ENCODE measurements around the gene RAD18. TPM values are rescaled to one million over a fixed set of nuclear protein-coding genes. Genes with fewer than 3 reads are reported as not detected.
A peak's percentile ranks its signal among the peaks of the same experiment; 100 is the strongest.

The RAD18 gene
- total RNA-seq, 1 donor from 2014 or later = 7.7 TPM

DNA sequence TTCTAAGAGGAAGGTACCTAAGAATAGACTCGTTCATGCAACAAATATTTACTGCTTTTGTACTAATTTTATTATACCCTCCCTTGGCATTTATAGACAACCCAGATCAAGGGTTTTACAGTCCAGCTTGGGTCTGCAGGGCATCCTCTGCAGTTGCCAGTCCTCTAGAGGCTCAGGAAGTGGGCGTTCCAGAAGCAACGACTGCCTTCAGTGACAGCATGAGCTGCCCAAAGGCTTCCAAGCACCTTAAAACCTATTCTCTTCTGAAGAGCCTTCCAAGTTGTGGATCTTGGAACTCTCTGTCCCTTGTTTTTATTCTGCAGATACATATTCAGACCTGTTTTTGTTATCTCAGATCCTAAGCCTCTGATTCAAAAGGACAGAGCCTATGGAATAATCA, 95.6 kb downstream of the RAD18 start:
- DNase-seq (ENCODE audit: low read depth) = no peak

DNA sequence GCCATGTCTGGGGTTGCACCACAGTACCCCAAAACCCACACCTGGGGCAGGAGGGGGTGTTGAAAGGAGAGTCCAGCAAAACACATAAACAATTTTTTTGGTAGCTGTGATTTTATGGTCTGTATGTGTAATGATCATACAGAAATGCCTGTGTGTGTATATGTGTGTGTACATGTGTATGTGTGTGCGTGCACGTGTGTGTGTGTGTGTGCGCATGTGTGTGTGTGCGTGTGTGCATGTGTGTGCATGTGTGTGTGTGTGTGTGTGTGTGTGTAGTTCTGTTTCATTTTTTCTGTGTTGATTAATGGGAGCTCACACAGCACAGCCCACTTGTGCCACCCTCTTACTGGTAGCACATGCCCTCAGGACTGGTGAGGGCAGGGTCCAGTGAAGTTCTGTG, 97.6 kb downstream of the RAD18 start:
- no peak for DNase-seq (ENCODE audit: low read depth)

DNA sequence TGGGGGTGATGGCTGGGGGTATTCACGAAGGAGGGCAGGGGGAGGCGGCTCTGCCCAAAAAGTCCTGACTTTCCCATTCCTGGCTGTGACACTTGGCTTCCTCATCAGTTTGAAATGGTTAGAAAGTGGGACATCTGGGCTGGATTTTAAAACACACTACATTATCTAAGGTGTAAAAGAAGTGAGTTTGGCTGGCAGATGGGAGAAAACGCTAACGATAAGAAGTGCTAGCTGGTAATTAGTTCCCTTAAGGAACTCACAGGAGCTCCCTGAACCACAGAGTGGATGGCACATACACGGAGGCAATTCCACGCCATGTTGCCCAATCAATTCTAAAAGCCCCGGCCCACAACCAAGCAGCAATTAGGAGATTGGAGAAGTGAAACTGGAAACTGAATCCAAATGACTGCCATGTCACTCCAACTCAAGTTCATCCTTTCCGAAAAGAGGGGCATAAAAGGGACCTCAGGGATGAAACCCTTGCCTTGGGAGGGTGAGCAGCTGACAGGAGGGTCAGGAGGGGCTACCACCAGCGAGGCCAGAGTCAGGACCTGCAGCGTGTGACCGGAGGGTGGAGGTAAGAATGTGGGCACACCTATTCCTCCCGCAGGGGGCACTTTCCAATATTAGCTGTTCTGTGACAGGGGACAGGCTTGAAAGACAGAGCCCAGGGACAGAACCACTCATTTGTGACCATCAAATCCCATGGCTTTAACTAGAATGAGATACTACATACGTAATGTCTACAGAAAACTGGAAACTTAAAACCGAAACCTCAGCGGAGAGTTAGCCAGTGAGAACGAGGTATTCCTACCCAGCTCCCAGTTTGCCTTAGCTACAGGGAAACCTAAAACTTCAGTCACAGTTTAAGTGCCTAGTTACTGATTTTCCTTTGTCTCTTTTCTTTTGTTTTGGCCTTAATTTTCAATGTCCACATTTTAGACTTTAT, 98.6 kb downstream of the RAD18 start:
- DNase-seq (ENCODE audit: low read depth) = peak; percentile 67

DNA sequence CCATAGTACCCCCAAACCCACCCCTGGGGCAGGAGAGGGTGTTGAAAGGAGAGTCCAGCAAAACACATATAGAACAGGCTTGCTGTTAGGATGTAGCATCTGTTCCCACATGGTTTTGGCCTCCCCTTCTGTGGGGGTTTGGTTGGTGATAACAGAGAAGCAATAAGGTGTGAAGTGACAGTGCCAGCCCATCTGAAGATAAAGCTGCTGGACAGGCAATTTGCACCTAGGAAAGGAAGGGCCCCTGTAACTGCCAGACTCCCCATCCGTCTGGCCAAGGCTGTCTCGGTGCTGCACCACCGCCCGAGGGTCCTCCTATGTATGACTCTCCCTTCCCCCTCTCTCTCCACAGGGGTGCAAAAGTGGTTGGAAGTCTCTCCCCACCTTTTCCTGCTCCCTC, 99.4 kb downstream of the RAD18 start:
- no peak for DNase-seq (ENCODE audit: low read depth)

DNA sequence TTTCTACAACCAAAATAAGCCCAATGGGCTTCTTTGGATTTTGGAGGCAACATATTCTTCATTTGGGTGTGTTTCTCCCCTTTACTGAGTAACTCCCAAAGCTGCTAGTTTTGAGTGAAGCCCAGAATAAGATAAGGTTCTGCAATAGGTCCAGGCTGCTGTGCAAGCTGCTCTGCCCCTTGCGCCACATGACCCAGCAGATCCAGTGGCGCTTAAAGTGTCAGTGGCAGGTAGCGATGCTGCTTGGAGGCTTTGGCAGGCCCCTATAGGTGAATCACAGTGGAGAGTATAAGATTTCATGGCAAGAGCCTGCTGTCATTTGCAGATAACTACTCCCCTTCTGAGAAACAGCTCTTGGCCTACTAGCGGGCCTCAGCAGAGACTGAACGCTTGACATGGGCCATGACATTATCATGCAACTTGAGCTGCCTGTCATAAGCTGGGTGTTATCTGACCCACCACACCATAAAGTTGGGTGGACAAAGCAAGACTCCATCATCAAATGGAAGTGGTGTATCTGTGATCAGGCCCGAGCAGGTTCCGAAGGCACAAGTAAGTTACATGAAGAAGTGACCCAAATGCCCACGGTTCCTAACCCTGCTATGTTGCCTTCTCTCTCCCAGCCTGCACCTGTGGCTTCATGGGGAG, 105.4 kb downstream of the RAD18 start:
- DNase-seq (ENCODE audit: low read depth) = no peak

DNA sequence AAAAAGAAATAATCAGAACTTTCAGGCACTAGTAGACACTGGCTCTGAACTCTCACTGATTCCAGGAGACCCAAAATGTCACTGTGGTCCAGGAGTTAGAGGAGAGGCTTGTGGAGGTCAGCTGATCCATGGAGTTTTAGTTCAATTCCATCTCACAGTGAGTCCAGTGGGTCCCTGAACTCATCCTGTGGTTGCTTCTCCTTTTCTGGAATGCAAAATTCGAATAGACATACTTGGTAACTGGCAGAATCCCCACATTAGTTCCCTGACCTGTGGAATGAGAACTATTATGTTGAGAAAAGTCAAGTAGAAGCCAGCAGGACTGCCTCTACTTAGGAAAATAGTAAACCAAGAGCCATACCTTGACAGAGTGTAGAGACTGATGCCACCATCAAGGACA, 106.6 kb downstream of the RAD18 start:
- peak; percentile 68 for DNase-seq (ENCODE audit: low read depth)

DNA sequence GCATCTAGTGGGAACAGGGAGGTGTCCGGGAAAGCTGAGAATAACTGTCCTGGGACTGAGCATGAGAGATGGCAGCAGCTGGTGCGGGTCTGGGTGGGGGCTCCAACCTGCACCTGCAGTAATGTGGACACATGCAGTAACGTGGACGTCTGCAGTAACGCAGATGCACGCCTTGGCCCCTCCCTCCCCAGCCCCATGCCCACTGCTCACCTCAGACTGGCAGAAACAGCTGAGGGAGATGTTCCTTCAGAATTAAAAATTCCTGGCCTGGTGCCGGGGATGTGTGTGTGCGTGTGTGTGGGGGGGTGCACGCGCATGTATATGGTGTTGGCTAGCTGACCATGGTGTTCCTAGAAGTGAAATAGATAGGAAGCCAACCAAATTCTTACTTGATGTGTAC, 107.2 kb downstream of the RAD18 start:
- peak; percentile 92 for DNase-seq (ENCODE audit: low read depth)

DNA sequence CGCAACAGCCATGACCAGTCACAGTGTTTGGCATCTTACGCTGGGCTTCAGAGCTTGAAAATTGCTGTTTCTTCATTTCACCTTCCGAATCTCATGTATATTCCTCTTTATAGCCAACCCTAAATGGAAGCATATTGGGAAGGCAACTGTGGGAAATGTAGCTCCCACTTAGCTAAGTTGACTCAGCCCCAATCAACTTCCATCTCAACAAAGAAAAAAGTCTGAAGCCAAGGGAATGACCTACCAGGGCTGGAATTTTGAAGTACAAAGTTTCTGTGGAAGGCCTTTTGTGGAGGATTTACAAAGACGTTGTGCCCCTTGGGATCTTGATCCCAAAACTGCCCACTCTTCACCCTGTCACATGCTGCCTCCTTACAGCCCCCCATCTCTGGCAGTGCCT, 108.6 kb downstream of the RAD18 start:
- no peak for DNase-seq (ENCODE audit: low read depth)

GRCh38 chr3:8853081-8853480, 110.2 kb downstream of the RAD18 start:
- DNase-seq (ENCODE audit: low read depth) = no peak

GRCh38 chr3:8852511-8852910, 110.8 kb downstream of the RAD18 start:
- DNase-seq (ENCODE audit: low read depth) = no peak

DNA sequence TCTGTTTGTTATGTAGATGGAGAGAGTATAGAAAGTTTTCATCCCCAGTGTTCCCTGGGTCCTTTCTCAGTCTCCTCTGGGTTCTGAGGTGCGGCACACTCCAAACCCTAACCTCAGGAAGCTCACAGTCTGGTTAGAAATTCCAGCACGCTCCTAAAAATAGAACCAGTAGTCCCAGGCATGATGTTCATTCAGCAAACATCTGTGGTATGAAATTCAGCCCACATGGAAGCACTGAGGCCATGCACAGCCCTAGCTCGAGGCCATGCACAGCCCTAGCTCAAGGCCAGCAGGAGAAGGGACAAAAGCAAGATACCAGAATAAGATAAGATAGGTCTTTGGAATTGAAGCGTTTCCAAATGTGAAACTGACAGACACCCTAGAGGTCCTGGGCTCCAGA, 111.6 kb downstream of the RAD18 start:
- DNase-seq (ENCODE audit: low read depth) = peak; percentile 94

GRCh38 chr3:8848696-8849131, 114.6 kb downstream of the RAD18 start:
- DNase-seq (ENCODE audit: low read depth) = no peak

GRCh38 chr3:8847317-8847716, 116.0 kb downstream of the RAD18 start:
- no peak for DNase-seq (ENCODE audit: low read depth)

DNA sequence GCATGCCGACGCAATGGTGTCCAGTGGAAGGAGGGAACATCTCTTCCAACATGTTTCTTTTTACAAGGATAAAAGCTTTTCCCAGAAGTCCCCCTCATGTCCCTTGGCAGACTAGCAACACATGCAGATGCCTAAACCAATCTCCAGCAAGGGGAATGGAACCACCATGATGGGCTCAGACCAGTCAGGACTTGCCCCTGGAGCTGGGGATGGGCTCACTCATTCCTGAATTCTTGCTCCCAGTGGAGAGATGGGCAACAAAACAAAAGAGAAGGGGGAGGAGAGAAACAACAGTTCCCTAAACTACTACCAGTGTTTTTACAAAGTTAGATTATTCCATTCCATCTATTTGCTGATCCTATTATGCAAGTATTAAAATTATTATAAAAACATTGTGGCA, 117.1 kb downstream of the RAD18 start:
- no peak for DNase-seq (ENCODE audit: low read depth)

GRCh38 chr3:8845641-8846040, 117.6 kb downstream of the RAD18 start:
- DNase-seq (ENCODE audit: low read depth) = peak; percentile 76

DNA sequence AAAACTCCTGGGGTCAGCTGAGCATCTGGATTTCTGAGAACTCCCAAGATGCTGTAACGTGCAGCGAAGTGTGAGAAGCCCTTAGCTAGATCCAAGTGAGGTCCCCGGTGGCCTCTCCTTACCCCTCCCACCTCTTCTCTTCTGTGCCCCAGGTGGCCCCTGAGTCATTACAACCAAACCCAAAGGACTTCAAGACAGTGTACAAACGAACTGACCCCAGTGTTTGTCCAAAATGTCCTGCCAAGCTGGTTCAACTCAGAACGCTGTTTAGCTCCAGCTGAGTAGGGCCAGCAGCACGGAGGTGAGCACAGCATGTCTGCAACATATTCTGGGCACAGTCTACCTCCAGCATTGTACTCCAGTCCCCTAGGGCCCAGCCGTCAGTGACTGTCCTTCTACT, 119.9 kb downstream of the RAD18 start:
- DNase-seq (ENCODE audit: low read depth) = no peak

DNA sequence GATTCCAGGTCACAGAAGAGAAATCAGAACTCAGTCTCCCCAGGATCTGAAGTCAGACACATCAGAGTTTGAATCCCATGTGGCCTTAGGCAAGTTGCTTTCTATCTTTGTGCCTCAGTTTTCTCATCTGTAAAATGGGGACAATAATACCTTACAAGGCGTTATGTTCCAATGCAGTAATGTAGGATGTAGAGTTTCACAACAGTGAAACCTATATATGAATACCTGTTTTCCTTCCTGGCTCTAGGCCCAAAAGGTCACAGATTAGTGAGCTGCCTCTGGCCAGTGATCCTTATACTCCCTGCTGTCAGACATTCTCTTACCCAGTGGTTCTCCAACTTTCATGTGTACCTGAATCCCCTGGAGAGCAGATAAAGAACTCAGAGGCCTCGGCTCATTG, 121.0 kb downstream of the RAD18 start:
- DNase-seq (ENCODE audit: low read depth) = no peak

DNA sequence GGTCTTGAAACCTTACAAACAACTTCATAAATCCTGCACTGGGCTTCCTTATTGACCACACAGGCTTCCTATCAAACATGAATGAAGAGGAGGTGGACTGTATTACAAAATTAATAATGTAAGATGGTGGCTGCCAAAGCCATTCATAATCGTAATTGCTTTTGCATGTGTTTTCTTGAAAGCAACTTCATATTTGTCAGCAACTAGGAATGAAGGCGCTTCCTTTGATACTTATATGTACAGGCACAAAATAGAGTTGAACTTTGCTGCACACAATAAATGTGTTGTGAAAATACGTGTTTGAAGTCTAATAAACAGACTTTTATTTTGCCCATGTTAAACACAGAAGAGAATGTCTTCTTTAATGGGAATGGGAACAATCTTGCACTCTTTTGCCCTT, 121.8 kb downstream of the RAD18 start:
- DNase-seq (ENCODE audit: low read depth) = no peak

GRCh38 chr3:8840556-8840955, 122.7 kb downstream of the RAD18 start:
- no peak for DNase-seq (ENCODE audit: low read depth)

DNA sequence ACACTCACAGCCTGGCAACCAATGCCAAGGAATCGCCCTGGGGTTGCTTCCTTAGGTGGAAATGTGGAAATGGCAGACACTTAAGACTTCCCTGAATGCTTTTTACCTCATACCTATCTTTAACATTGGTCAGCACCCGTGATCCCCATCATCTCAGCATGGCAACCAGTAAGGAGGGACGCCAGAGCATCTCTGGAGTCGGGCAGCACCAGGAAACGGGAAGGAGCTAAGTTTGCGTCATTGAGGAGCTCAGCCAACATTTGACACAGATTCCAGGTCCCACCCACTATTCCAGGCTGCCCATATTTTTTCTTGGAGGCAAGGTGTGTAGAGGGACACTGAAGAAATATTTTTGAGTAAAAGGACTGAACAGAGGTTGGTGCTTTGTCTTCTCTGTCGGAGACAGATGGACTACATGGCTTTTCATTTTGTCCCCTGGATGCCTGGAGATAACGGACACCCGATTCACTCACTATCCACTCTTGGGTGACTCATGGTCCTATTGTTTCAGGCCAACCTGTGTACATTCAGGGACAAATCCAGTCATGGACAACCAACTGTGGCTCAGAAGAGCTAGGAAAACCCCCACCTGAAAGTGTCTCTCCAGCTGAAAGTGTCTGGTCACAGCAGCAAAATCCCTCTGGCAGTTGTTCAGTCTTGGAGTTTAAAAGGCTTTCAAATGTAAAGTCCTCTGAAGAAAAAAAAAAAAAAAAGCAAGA, 123.5 kb downstream of the RAD18 start:
- DNase-seq (ENCODE audit: low read depth) = no peak

GRCh38 chr3:8838765-8839423, 124.4 kb downstream of the RAD18 start:
- no peak for DNase-seq (ENCODE audit: low read depth)
